ENCODE measurements around the gene MTFMT.

Gene MTFMT

GRCh38 chr15:65028921-65029735 is at the start of gene MTFMT:
MTFMT (minus strand) TSS chr15:65029639; CDS start chr15:65029613, 26 bp downstream.
- Histone ChIP-seq H3K9me3 (ENCODE audit: insufficient read depth, low read depth, low read length) (no peaks in the 10 kb centered on the region), H3K4me1 (ENCODE audit: insufficient read depth, low read length, poor library complexity, severe bottlenecking) (peaks cover 20% of the 10 kb centered on the region), H3K36me3 (ENCODE audit: insufficient read depth, low read length) (no peaks in the 10 kb centered on the region), H3K9me2 (replicated peaks; ENCODE audit: low read depth, low read length) (no peaks in the 10 kb centered on the region), H3K9ac (ENCODE audit: low read depth, low read length, poor library complexity, severe bottlenecking) (peak within 1 kb of the TSS; percentile 82), H2AFZ (ENCODE audit: low read length) (peak within 1 kb of the TSS; percentile 91), H3K4me2 (ENCODE audit: low read depth, low read length, poor library complexity, severe bottlenecking) (peak within 1 kb of the TSS; percentile 81), H3F3A (ENCODE audit: low read depth) (peaks cover 4% of the 10 kb centered on the region; the same call in 1 of the 2 replicates), H4K20me1 (ENCODE audit: insufficient read depth, low read length, poor library complexity, severe bottlenecking) (no peaks in the 10 kb centered on the region), H3K27me3 (ENCODE audit: insufficient read depth, low read length, poor library complexity, severe bottlenecking) (no peaks in the 10 kb centered on the region), H3K79me2 (ENCODE audit: insufficient read depth, low read length) (peaks cover 20% of the 10 kb centered on the region), H3K4me3 (ENCODE audit: low read length, poor library complexity, severe bottlenecking) (peak within 1 kb of the TSS; percentile 86)
- TF ChIP-seq EZH2phosphoT487 (IDR thresholded peaks at IDR 0.05; ENCODE audit: borderline replicate concordance), result no peak
- peak; percentile 17; the same call in 1 of the 2 replicates for TF ChIP-seq CTCF (conservative IDR thresholded peaks at IDR 0.05; ENCODE audit: low read length)

GRCh38 chr15:65077981-65078352 is 48.5 kb upstream of the MTFMT start:
- H3K4me1 ChIP-seq (ENCODE audit: insufficient read depth, low read length, poor library complexity, severe bottlenecking), result peaks cover 30% of the 10 kb centered on the region
- no peak overlapping the region for H3K4me2 ChIP-seq (ENCODE audit: low read depth, low read length, poor library complexity, severe bottlenecking)
- no peak overlapping the region for H2AFZ ChIP-seq (ENCODE audit: low read length)

DNA sequence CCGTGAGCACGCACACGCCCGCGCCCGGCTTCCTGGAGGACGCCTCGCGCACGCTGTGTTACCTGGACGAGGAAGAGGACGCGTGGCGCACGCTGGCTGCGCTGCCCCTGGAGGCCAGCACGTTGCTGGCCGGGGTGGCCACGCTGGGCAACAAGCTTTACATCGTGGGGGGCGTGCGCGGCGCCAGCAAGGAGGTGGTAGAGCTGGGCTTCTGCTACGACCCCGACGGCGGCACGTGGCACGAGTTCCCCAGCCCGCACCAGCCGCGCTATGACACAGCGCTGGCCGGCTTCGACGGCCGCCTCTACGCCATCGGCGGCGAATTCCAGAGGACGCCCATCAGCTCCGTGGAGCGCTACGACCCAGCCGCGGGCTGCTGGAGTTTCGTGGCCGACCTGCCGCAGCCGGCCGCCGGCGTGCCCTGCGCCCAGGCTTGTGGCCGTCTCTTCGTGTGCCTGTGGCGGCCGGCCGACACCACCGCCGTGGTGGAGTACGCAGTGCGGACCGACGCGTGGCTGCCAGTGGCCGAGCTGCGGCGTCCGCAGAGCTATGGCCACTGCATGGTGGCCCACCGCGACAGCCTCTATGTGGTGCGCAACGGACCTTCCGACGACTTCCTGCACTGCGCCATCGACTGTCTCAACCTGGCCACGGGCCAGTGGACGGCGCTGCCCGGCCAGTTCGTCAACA is 48.0 kb upstream of the MTFMT start:
- H3K4me2 ChIP-seq (ENCODE audit: low read depth, low read length, poor library complexity, severe bottlenecking), result no peak overlapping the region

More at GRCh38 chr15:65077981-65078352, 48.5 kb upstream of the MTFMT start:
- Histone ChIP-seq H3K9me3 (ENCODE audit: insufficient read depth, low read depth, low read length) (no peaks in the 10 kb centered on the region), H3K27me3 (ENCODE audit: insufficient read depth, low read length, poor library complexity, severe bottlenecking) (no peaks in the 10 kb centered on the region), H3K36me3 (ENCODE audit: insufficient read depth, low read length) (no peaks in the 10 kb centered on the region), H3K9me2 (replicated peaks; ENCODE audit: low read depth, low read length) (no peaks in the 10 kb centered on the region), H3F3A (ENCODE audit: low read depth) (no peaks in the 10 kb centered on the region), H3K79me2 (ENCODE audit: insufficient read depth, low read length) (no peaks in the 10 kb centered on the region), H3K9ac (ENCODE audit: low read depth, low read length, poor library complexity, severe bottlenecking) (no peak overlapping the region), H3K4me3 (ENCODE audit: low read length, poor library complexity, severe bottlenecking) (no peak overlapping the region), H4K20me1 (ENCODE audit: insufficient read depth, low read length, poor library complexity, severe bottlenecking) (no peaks in the 10 kb centered on the region)
- TF ChIP-seq CTCF (conservative IDR thresholded peaks at IDR 0.05; ENCODE audit: low read length), result no peak
- no peak for TF ChIP-seq EZH2phosphoT487 (IDR thresholded peaks at IDR 0.05; ENCODE audit: borderline replicate concordance)

More for the DNA sequence above, 48.0 kb upstream of the MTFMT start:
- H3K27me3 ChIP-seq (ENCODE audit: insufficient read depth, low read length, poor library complexity, severe bottlenecking), result no peaks in the 10 kb centered on the region
- H3K4me1 ChIP-seq (ENCODE audit: insufficient read depth, low read length, poor library complexity, severe bottlenecking), result peaks cover 27% of the 10 kb centered on the region
- H3K4me3 ChIP-seq (ENCODE audit: low read length, poor library complexity, severe bottlenecking), result no peak overlapping the region
- H4K20me1 ChIP-seq (ENCODE audit: insufficient read depth, low read length, poor library complexity, severe bottlenecking), result no peaks in the 10 kb centered on the region
- H3K36me3 ChIP-seq (ENCODE audit: insufficient read depth, low read length), result no peaks in the 10 kb centered on the region
- no peaks in the 10 kb centered on the region for H3K9me3 ChIP-seq (ENCODE audit: insufficient read depth, low read depth, low read length)
- no peak for TF ChIP-seq EZH2phosphoT487 (IDR thresholded peaks at IDR 0.05; ENCODE audit: borderline replicate concordance)
- no peak for TF ChIP-seq CTCF (conservative IDR thresholded peaks at IDR 0.05; ENCODE audit: low read length)
- H3K9me2 ChIP-seq (replicated peaks; ENCODE audit: low read depth, low read length), result no peaks in the 10 kb centered on the region
- no peak overlapping the region for H3K9ac ChIP-seq (ENCODE audit: low read depth, low read length, poor library complexity, severe bottlenecking)
- H2AFZ ChIP-seq (ENCODE audit: low read length), result no peak overlapping the region
- H3K79me2 ChIP-seq (ENCODE audit: insufficient read depth, low read length), result no peaks in the 10 kb centered on the region
- no peaks in the 10 kb centered on the region for H3F3A ChIP-seq (ENCODE audit: low read depth)
